Peyer's patch (tissue), 4 donors: Measurements from ENCODE around the gene BCAP29. TPM values are rescaled to one million over a fixed set of nuclear protein-coding genes. Genes with fewer than 3 reads are reported as not detected.

Source experiments
- DNase-seq, 3 donors: peaks; one replicate each; pipeline ENCODE4 v3.0.0-alpha.2; 2017 to 2019
- H3K27ac ChIP-seq, 4 donors: fragments of 200-600 bp; sonication (generic); one replicate each; pipeline ENCODE4 v1.5.1; 2016 to 2019
- H3K27me3 ChIP-seq, 2 donors: fragments of 200-600 bp; sonication (generic); one replicate each; pipeline ENCODE4 v1.5.1; 2019
- H3K36me3 ChIP-seq, 3 donors: fragments of 200-600 bp; sonication (generic); one replicate each; pipeline ENCODE4 v1.5.1; 2016 to 2019
- H3K4me1 ChIP-seq, 4 donors: fragments of 200-600 bp; sonication (generic); one replicate each; pipeline ENCODE4 v1.5.1; 2016 to 2019
- H3K4me3 ChIP-seq, 4 donors: fragments of 200-600 bp; sonication (generic); 1 replicate in 3 of 4; 2 replicates in 1 of 4; pipeline ENCODE4 v1.5.1; 2016 to 2019; ENCODE audit warnings: mild to moderate bottlenecking in 1 of 4
- H3K9me3 ChIP-seq, 4 donors: fragments of 200-600 bp; sonication (generic); one replicate each; pipeline ENCODE4 v1.5.1; 2016 to 2019; ENCODE audit warnings: mild to moderate bottlenecking in 1 of 4
- POLR2A ChIP-seq, 2 donors: fragments of 450-650 bp; IDR thresholded peaks; one replicate each; pipeline ENCODE4 v1.5.1; 2017; ENCODE audit warnings: antibody characterized with exemption in 2 of 2, mild to moderate bottlenecking in 2 of 2, moderate library complexity in 2 of 2
- total RNA-seq, 4 donors: library from RNA; depleted of rRNA; stranded (reverse); fragments of >200 nt; gene quantifications; one replicate each; pipeline ENCODE4 v1.1.0, GENCODE V29; 2016
- TF ChIP-seq, protein P1 (sequence below), 6 experiments: fragments of 450-650 bp in 4 of 6; fragments of 200-600 bp in 2 of 6; sonication (generic) in 1 of 6; IDR thresholded peaks; one replicate each; pipeline ENCODE4 v1.5.1; 2017 to 2019; ENCODE audit warnings: antibody characterized with exemption in 6 of 6, mild to moderate bottlenecking in 3 of 6, moderate library complexity in 1 of 6

Gene BCAP29
- total RNA-seq, 4 donors from 2014 or later: 10.9 to 29.4 (median 17.3) TPM

DNA sequence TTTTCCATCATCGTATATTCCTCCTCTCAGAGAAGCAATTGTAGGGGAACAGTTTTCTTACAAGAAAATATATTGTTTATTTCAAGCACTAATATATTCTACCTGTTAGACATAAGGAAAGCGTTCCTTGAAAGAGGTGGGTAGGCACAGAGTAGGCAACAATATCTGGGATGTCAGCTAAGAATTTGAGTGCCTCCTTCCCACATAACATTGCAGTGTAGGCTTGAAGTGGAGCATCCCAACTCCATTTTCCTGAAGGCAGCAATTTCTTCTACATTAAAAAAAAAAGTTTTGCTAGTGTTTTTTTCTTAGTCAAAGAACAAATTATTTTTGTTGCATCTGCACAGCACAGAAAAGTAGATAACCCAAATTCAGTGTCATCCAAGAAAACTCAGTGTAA lies 20.8 kb downstream of the BCAP29 start:
- no peaks in the 10 kb centered on the region for H3K27me3 ChIP-seq
- TF ChIP-seq POLR2A (IDR thresholded peaks at IDR 0.05): no peak
- TF ChIP-seq, protein P1, sequence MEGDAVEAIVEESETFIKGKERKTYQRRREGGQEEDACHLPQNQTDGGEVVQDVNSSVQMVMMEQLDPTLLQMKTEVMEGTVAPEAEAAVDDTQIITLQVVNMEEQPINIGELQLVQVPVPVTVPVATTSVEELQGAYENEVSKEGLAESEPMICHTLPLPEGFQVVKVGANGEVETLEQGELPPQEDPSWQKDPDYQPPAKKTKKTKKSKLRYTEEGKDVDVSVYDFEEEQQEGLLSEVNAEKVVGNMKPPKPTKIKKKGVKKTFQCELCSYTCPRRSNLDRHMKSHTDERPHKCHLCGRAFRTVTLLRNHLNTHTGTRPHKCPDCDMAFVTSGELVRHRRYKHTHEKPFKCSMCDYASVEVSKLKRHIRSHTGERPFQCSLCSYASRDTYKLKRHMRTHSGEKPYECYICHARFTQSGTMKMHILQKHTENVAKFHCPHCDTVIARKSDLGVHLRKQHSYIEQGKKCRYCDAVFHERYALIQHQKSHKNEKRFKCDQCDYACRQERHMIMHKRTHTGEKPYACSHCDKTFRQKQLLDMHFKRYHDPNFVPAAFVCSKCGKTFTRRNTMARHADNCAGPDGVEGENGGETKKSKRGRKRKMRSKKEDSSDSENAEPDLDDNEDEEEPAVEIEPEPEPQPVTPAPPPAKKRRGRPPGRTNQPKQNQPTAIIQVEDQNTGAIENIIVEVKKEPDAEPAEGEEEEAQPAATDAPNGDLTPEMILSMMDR (IDR thresholded peaks at IDR 0.05): no peak
- no peaks in the 10 kb centered on the region for H3K4me1 ChIP-seq
- no peak overlapping the region for H3K4me3 ChIP-seq
- peaks cover 0 to 37% (median 0%) of the 10 kb centered on the region in 3 donors for H3K36me3 ChIP-seq
- DNase-seq: no peak
- no peaks in the 10 kb centered on the region for H3K9me3 ChIP-seq
- H3K27ac ChIP-seq: no peak overlapping the region

DNA sequence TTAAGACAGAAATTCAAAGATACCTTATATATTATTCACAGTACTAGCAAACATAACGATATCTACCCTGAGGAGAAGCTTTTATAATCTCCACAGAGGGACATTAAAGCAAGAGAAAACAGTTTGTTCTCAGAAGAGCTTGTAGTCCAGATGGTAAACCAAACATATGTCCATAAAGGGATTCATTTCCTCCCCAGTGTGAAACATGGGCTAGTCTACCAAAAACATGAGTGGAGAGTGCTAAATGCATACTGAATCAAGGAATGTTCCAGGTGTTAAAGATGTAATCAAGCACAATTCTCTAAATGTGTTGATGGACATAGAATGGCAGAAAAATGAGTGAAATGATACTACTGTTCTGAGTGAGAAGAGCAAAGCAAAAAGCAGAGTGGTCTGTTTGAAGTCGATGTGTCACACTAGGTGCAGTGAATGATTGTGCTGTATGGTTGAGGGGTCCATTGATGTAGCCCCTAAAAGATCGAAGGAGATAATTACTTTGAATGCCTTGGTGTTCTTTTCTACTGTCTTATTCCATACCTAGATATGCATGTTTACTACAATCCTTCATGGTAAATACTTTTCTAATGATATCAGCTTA lies 25.3 kb downstream of the BCAP29 start:
- H3K36me3 ChIP-seq: peaks cover 0 to 25% (median 0%) of the 10 kb centered on the region in 3 donors
- no peak overlapping the region for H3K4me3 ChIP-seq
- no peaks in the 10 kb centered on the region for H3K9me3 ChIP-seq
- H3K27ac ChIP-seq: no peak overlapping the region
- TF ChIP-seq POLR2A (IDR thresholded peaks at IDR 0.05): no peak
- TF ChIP-seq, protein P1 (IDR thresholded peaks at IDR 0.05): no peak
- H3K27me3 ChIP-seq: no peaks in the 10 kb centered on the region
- no peak for DNase-seq
- no peaks in the 10 kb centered on the region for H3K4me1 ChIP-seq

DNA sequence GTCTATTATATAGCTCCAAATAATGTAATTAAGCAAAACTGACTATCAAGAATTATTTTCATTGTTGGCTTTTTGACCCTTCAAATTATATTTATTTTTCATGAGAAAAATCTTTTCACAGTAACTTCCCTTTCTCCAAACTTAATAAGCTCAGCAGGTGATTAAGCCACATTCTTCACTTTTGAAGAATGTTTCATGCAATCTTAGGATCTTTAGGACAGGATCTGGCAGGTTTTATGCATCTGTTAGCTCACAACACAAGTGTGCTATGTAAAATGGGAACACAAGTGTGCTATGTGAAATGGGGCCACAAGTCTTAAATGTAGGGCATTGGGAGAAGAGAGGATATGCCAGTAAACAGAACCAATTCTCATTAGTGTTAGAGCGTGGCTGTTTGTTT lies 26.3 kb downstream of the BCAP29 start:
- no peak overlapping the region for H3K27ac ChIP-seq
- no peak for TF ChIP-seq POLR2A (IDR thresholded peaks at IDR 0.05)
- TF ChIP-seq, protein P1 (IDR thresholded peaks at IDR 0.05): no peak
- DNase-seq: no peak
- no peaks in the 10 kb centered on the region for H3K9me3 ChIP-seq
- H3K27me3 ChIP-seq: no peaks in the 10 kb centered on the region
- no peaks in the 10 kb centered on the region for H3K4me1 ChIP-seq
- peaks cover 0 to 15% (median 0%) of the 10 kb centered on the region in 3 donors for H3K36me3 ChIP-seq
- no peak overlapping the region for H3K4me3 ChIP-seq

DNA sequence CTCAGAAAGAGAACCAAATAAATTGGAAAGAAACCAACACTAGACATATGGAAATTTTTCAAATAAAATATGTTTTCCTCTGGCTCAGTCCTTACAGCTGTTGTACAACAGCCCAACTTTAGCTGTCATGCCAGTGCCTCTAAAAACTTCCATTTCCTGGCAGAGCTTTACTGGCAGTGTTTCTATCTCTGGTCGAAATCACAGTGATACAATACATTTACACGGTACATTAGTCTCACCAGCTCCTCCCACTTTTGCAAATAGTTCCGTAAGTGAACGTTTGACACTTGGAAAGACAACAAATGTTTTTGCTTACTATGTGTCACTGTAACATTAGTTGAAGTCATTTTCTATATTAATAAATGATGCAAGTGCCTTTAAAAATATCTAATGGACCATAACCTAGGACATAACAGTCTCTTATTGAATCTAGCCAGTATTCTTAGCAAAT lies 29.8 kb downstream of the BCAP29 start:
- Histone ChIP-seq H3K4me1 (no peaks in the 10 kb centered on the region), H3K4me3 (no peak overlapping the region), H3K27ac (no peak overlapping the region), H3K27me3 (no peaks in the 10 kb centered on the region), H3K9me3 (no peaks in the 10 kb centered on the region), H3K36me3 (peaks cover 0 to 18% (median 0%) of the 10 kb centered on the region in 3 donors)
- DNase-seq: no peak
- TF ChIP-seq, protein P1 (IDR thresholded peaks at IDR 0.05): no peak
- TF ChIP-seq POLR2A (IDR thresholded peaks at IDR 0.05): no peak

- H3K27ac ChIP-seq: no peak overlapping the region
- TF ChIP-seq POLR2A (IDR thresholded peaks at IDR 0.05): no peak
- TF ChIP-seq, protein P1 (IDR thresholded peaks at IDR 0.05): no peak
- H3K27me3 ChIP-seq: no peaks in the 10 kb centered on the region
- H3K4me1 ChIP-seq: no peaks in the 10 kb centered on the region
- H3K36me3 ChIP-seq: peaks cover 0 to 22% (median 0%) of the 10 kb centered on the region in 3 donors
- H3K9me3 ChIP-seq: no peaks in the 10 kb centered on the region
- no peak for DNase-seq
- no peak overlapping the region for H3K4me3 ChIP-seq
Measured at GRCh38 chr7:107610323-107610722, 30.3 kb downstream of the BCAP29 start.
